ENCODE measurements around the gene PI4K2A. TPM values are rescaled to one million over a fixed set of nuclear protein-coding genes. Genes with fewer than 3 reads are reported as not detected.

The PI4K2A gene
- polyA plus RNA-seq, 1 donor (not counting 4 experiments of a cell fraction or from before 2014, with no cell fraction given), result 51.3 TPM

- Histone ChIP-seq H3K27me3 (ENCODE audit: control insufficient read depth, extremely low read depth, insufficient read depth, low read length) (no peaks in the 10 kb centered on the region), H3K36me3 (ENCODE audit: control insufficient read depth in 2 of 2, extremely low read depth in 1 of 2, insufficient read depth in 2 of 2, low read length in 2 of 2) (no peaks in the 10 kb centered on the region), H3K4me3 (ENCODE audit: control insufficient read depth in 2 of 3, extremely low read depth in 1 of 3, insufficient read depth in 2 of 3, low read depth in 1 of 3, low read length in 3 of 3) (no peak overlapping the region), H3K27ac (ENCODE audit: control insufficient read depth, insufficient read depth, low read length) (no peak overlapping the region), H3K4me1 (ENCODE audit: control insufficient read depth, extremely low read depth, insufficient read depth, low read length) (peaks cover 18% of the 10 kb centered on the region), H2AFZ (ENCODE audit: control insufficient read depth, low read length) (no peak overlapping the region), H3K79me2 (ENCODE audit: control insufficient read depth, insufficient read depth, low read length) (no peaks in the 10 kb centered on the region), H4K20me1 (ENCODE audit: control insufficient read depth, extremely low read depth, insufficient read depth, low read length) (no peaks in the 10 kb centered on the region), H3K9me1 (ENCODE audit: control insufficient read depth, extremely low read depth, insufficient read depth, low read length) (no peaks in the 10 kb centered on the region), H3K4me2 (ENCODE audit: control insufficient read depth, extremely low read depth, insufficient read depth, low read depth, low read length) (no peak overlapping the region), H3K9me3 (ENCODE audit: control insufficient read depth, low read depth, low read length) (no peaks in the 10 kb centered on the region), H3K9ac (ENCODE audit: control insufficient read depth, extremely low read depth, insufficient read depth, low read length) (no peak overlapping the region)
- FAIRE-seq, result peak; percentile 9
- dilution Hi-C loops (cut with MboI; ENCODE audit: extremely low pct_ligation_motif_present, low sequenced_read_pairs), result no loop called here
- TF ChIP-seq CTCF (optimal IDR thresholded peaks at IDR 0.05 in 1 of 3, IDR thresholded peaks at IDR 0.05 in 1 of 3, conservative IDR thresholded peaks at IDR 0.05 in 1 of 3; ENCODE audit: extremely low read depth in 1 of 3, insufficient read depth in 2 of 3, low read length in 3 of 3), result no peak
- TF ChIP-seq EZH2 (IDR thresholded peaks at IDR 0.05; ENCODE audit: low read length), result no peak
- no peak for DNase-seq (ENCODE audit: low read depth, low spot score)
Observed at GRCh38 chr10:97597778-97598177, 42.7 kb upstream of the PI4K2A start.

GRCh38 chr10:97598407-97599271 is 41.8 kb upstream of the PI4K2A start:
- H3K4me2 ChIP-seq (ENCODE audit: control insufficient read depth, extremely low read depth, insufficient read depth, low read depth, low read length), result no peak overlapping the region
- no peak for FAIRE-seq

More at GRCh38 chr10:97598407-97599271, 41.8 kb upstream of the PI4K2A start:
- no peak for DNase-seq (ENCODE audit: low read depth, low spot score)
- Histone ChIP-seq H3K9me1 (ENCODE audit: control insufficient read depth, extremely low read depth, insufficient read depth, low read length) (no peaks in the 10 kb centered on the region), H2AFZ (ENCODE audit: control insufficient read depth, low read length) (no peak overlapping the region), H3K27ac (ENCODE audit: control insufficient read depth, insufficient read depth, low read length) (no peak overlapping the region), H3K9me3 (ENCODE audit: control insufficient read depth, low read depth, low read length) (no peaks in the 10 kb centered on the region), H3K36me3 (ENCODE audit: control insufficient read depth in 2 of 2, extremely low read depth in 1 of 2, insufficient read depth in 2 of 2, low read length in 2 of 2) (no peaks in the 10 kb centered on the region), H3K4me1 (ENCODE audit: control insufficient read depth, extremely low read depth, insufficient read depth, low read length) (peaks cover 18% of the 10 kb centered on the region), H3K9ac (ENCODE audit: control insufficient read depth, extremely low read depth, insufficient read depth, low read length) (no peak overlapping the region), H3K79me2 (ENCODE audit: control insufficient read depth, insufficient read depth, low read length) (no peaks in the 10 kb centered on the region), H3K4me3 (ENCODE audit: control insufficient read depth in 2 of 3, extremely low read depth in 1 of 3, insufficient read depth in 2 of 3, low read depth in 1 of 3, low read length in 3 of 3) (no peak overlapping the region), H4K20me1 (ENCODE audit: control insufficient read depth, extremely low read depth, insufficient read depth, low read length) (no peaks in the 10 kb centered on the region), H3K27me3 (ENCODE audit: control insufficient read depth, extremely low read depth, insufficient read depth, low read length) (no peaks in the 10 kb centered on the region)
- TF ChIP-seq CTCF (optimal IDR thresholded peaks at IDR 0.05 in 1 of 3, IDR thresholded peaks at IDR 0.05 in 1 of 3, conservative IDR thresholded peaks at IDR 0.05 in 1 of 3; ENCODE audit: extremely low read depth in 1 of 3, insufficient read depth in 2 of 3, low read length in 3 of 3) (peak in 1 of 3 experiments; percentile 4), EZH2 (IDR thresholded peaks at IDR 0.05; ENCODE audit: low read length) (no peak)
- dilution Hi-C loops (cut with MboI; ENCODE audit: extremely low pct_ligation_motif_present, low sequenced_read_pairs), result no loop called here

Data from keratinocyte (primary cell).